Neural cell (in vitro differentiated cells): Measurements from ENCODE around the gene ZNF79.

Experiments used
- CTCF ChIP-seq: fragments of 450-650 bp; IDR thresholded peaks from 2 replicates; pipeline ENCODE4 v1.5.1; 2014; ENCODE audit warnings: antibody characterized with exemption, mild to moderate bottlenecking, moderate library complexity; ENCODE audit not compliant: poor library complexity, severe bottlenecking
- EP300 ChIP-seq: fragments of 450-650 bp; conservative IDR thresholded peaks from 2 replicates; pipeline ENCODE4 v1.6.1; 2014; ENCODE audit warnings: antibody characterized with exemption, mild to moderate bottlenecking, moderate library complexity; ENCODE audit not compliant: poor library complexity, severe bottlenecking
- EZH2 ChIP-seq: fragments of 200-600, 300-800 bp; shearing (Covaris generic), sonication (generic); IDR thresholded peaks from 2 replicates; pipeline ENCODE4 v1.6.1; 2014; ENCODE audit warnings: antibody characterized with exemption, low read length, borderline replicate concordance, mild to moderate bottlenecking; ENCODE audit not compliant: insufficient read depth, poor library complexity, severe bottlenecking
- MXI1 ChIP-seq: fragments of 450-650 bp; conservative IDR thresholded peaks from 2 replicates; pipeline ENCODE4 v1.6.1; 2014; ENCODE audit warnings: antibody characterized with exemption, mild to moderate bottlenecking; ENCODE audit not compliant: poor library complexity, severe bottlenecking
- POLR2AphosphoS5 ChIP-seq: IDR thresholded peaks from 2 replicates; pipeline ENCODE4 v1.6.1; 2012
- RAD21 ChIP-seq: fragments of 450-650 bp; conservative IDR thresholded peaks from 2 replicates; pipeline ENCODE4 v1.6.1; 2014; ENCODE audit warnings: antibody characterized with exemption, mild to moderate bottlenecking, moderate library complexity
- SMC3 ChIP-seq: fragments of 450-650 bp; conservative IDR thresholded peaks from 2 replicates; pipeline ENCODE4 v1.6.1; 2014; ENCODE audit warnings: antibody characterized with exemption, mild to moderate bottlenecking, moderate library complexity; ENCODE audit not compliant: poor library complexity
- TAF1 ChIP-seq: IDR thresholded peaks from 2 replicates; pipeline ENCODE4 v1.6.1; 2012; ENCODE audit warnings: low read depth
- TF ChIP-seq, protein P1 (sequence below): IDR thresholded peaks from 2 replicates; pipeline ENCODE4 v1.6.1; 2012; ENCODE audit warnings: borderline replicate concordance

- TF ChIP-seq EZH2 (no peak), CTCF (no peak), EP300 (no peak), RAD21 (no peak), MXI1 (no peak), POLR2AphosphoS5 (no peak), TAF1 (no peak), SMC3 (no peak)
- TF ChIP-seq, protein P1, sequence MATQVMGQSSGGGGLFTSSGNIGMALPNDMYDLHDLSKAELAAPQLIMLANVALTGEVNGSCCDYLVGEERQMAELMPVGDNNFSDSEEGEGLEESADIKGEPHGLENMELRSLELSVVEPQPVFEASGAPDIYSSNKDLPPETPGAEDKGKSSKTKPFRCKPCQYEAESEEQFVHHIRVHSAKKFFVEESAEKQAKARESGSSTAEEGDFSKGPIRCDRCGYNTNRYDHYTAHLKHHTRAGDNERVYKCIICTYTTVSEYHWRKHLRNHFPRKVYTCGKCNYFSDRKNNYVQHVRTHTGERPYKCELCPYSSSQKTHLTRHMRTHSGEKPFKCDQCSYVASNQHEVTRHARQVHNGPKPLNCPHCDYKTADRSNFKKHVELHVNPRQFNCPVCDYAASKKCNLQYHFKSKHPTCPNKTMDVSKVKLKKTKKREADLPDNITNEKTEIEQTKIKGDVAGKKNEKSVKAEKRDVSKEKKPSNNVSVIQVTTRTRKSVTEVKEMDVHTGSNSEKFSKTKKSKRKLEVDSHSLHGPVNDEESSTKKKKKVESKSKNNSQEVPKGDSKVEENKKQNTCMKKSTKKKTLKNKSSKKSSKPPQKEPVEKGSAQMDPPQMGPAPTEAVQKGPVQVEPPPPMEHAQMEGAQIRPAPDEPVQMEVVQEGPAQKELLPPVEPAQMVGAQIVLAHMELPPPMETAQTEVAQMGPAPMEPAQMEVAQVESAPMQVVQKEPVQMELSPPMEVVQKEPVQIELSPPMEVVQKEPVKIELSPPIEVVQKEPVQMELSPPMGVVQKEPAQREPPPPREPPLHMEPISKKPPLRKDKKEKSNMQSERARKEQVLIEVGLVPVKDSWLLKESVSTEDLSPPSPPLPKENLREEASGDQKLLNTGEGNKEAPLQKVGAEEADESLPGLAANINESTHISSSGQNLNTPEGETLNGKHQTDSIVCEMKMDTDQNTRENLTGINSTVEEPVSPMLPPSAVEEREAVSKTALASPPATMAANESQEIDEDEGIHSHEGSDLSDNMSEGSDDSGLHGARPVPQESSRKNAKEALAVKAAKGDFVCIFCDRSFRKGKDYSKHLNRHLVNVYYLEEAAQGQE, result no peak
Observed at GRCh38 chr9:127417131-127418036, 6.8 kb upstream of the ZNF79 start.
